Measurements from ENCODE around the gene PPIL1.

PPIL1 gene

DNA sequence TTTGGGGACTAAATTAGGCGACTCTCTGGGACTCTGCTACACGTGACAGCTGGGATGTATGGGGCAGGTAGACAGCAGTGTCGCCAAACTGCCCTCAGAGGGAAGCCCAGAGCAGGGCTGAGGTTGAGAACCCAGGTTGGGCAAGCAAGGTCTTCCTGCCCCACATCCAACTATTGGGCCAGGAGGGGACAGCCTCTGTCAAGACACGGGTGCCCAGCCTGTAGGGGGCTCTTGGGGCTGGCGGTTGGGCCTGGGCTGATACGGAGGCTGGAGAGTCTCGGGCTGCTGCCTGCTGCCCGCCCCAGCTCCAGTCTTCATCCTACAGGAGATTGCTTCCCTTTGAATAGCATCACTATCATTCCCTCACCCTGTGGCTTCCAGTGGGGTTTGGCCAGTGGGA is 68.7 kb downstream of the PPIL1 start:
- TF ChIP-seq, protein P1, sequence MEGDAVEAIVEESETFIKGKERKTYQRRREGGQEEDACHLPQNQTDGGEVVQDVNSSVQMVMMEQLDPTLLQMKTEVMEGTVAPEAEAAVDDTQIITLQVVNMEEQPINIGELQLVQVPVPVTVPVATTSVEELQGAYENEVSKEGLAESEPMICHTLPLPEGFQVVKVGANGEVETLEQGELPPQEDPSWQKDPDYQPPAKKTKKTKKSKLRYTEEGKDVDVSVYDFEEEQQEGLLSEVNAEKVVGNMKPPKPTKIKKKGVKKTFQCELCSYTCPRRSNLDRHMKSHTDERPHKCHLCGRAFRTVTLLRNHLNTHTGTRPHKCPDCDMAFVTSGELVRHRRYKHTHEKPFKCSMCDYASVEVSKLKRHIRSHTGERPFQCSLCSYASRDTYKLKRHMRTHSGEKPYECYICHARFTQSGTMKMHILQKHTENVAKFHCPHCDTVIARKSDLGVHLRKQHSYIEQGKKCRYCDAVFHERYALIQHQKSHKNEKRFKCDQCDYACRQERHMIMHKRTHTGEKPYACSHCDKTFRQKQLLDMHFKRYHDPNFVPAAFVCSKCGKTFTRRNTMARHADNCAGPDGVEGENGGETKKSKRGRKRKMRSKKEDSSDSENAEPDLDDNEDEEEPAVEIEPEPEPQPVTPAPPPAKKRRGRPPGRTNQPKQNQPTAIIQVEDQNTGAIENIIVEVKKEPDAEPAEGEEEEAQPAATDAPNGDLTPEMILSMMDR (IDR thresholded peaks at IDR 0.05; ENCODE audit: borderline replicate concordance, control extremely low read depth, extremely low read depth, insufficient read depth, missing control alignments), result no peak
- in situ Hi-C loops (cut with MboI; ENCODE audit: low sequenced_read_pairs, unreplicated experiment), result no loop called here
- DNase-seq (ENCODE audit: low spot score), result no peak

DNA sequence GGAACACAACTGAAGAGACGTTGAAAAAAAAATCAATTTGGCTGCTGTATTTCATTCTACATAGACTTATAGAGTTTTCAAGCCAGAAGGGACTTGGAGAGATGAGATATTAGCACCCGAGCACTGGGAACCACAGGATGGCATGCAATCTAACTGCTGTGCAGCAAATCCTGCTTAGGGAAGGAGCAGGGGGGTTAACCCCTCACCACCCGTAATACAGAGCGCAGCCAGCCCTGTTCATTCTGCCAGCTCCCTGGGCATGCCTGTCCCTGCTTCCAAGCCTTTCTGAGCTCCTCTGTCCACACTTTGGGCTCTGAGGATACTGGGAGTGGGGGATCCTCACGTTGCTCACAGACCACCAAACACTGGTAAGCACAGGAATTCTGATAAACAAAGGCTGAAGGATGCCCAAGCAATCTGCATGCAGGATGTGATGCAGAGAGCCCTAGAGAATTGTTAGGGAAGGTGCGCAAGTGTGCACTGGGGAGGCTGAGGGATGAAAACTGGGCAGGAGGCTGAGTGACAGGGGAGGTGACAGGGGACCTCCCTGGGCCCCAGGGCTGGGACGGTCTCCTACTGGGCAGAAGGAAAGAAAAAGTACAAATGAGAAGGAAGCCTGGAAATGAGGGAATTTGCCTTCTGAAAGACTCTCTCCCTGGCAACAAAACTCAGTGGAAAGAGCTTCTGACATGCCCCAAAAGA is 69.4 kb downstream of the PPIL1 start:
- no peak for DNase-seq (ENCODE audit: low spot score)
- TF ChIP-seq, protein P1 (IDR thresholded peaks at IDR 0.05; ENCODE audit: borderline replicate concordance, control extremely low read depth, extremely low read depth, insufficient read depth, missing control alignments), result no peak
- in situ Hi-C loops (cut with MboI; ENCODE audit: low sequenced_read_pairs, unreplicated experiment), result no loop called here

All from GM13976 (cell line).